ENCODE results near the gene UBE2E2.

DNA sequence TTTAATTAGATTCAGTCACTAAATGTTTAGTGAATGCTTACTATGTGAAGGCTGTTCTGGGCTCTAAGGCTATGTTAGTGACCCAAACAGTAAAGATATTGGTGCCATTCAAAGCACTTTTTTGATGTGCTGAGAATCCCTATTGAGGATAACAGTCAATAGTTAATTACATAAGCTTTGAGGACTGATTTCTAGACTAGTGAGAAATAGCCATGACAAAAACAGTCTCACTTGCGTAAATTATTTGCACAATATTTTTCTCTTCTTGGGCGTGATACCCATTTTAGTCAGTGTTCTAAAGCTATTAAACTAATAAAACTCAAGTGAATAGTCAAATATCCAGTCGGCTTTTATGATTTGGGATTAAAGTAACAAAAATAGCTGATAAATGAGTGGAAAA lies 74.6 kb downstream of the UBE2E2 start:
- TF ChIP-seq GATA2 (IDR thresholded peaks at IDR 0.05; ENCODE audit: low read depth, low read length) (no peak), GATA3 (IDR thresholded peaks at IDR 0.05; ENCODE audit: low read depth, low read length) (no peak)

Measured in SH-SY5Y (cell line).